HG03060 (cell line): ENCODE measurements around the gene SYNCRIP.
"Not testable (repeated sequence)": the region's sequence is repeated elsewhere in the genome, so short reads cannot be mapped to it uniquely, and the experiment has no call there.

Experiments
- ATAC-seq: cut with Tn5 transposase; IDR thresholded peaks from one replicate; pipeline ENCODE4 v1.9.1; 2021; ENCODE audit warnings: low read depth, moderate number of reproducible peaks; ENCODE audit not compliant: unreplicated experiment

Gene SYNCRIP

GRCh38 chr6:85672050-85672449 is 29.4 kb upstream of the SYNCRIP start:
- ATAC-seq = no peak

GRCh38 chr6:85670573-85670972 is 27.9 kb upstream of the SYNCRIP start:
- ATAC-seq = no peak

- peak; percentile 96 for ATAC-seq
Measured at GRCh38 chr6:85669735-85670194, 27.1 kb upstream of the SYNCRIP start.

GRCh38 chr6:85662251-85662650 is 19.6 kb upstream of the SYNCRIP start:
- no peak for ATAC-seq

GRCh38 chr6:85660181-85660611 is 17.5 kb upstream of the SYNCRIP start:
- ATAC-seq = no peak

GRCh38 chr6:85650606-85651005 is 7.9 kb upstream of the SYNCRIP start:
- ATAC-seq = no peak

GRCh38 chr6:85644279-85644762 is 1.6 kb upstream of the SYNCRIP start:
- no peak for ATAC-seq

- ATAC-seq = peak; percentile 59
Measured at GRCh38 chr6:85643537-85644278, 1.0 kb upstream of the SYNCRIP start.

GRCh38 chr6:85641897-85642773 is 551 bp downstream of the SYNCRIP start:
- ATAC-seq = no peak

GRCh38 chr6:85641522-85641896 is 1.2 kb downstream of the SYNCRIP start:
- ATAC-seq = no peak

- ATAC-seq = no peak
Measured at GRCh38 chr6:85640821-85641220, 1.9 kb downstream of the SYNCRIP start.

GRCh38 chr6:85637579-85637978 is 5.1 kb downstream of the SYNCRIP start:
- no peak for ATAC-seq

GRCh38 chr6:85632164-85632942 is 10.3 kb downstream of the SYNCRIP start:
- ATAC-seq = no peak

GRCh38 chr6:85631117-85631516 is 11.6 kb downstream of the SYNCRIP start:
- not testable (repeated sequence) for ATAC-seq

GRCh38 chr6:85628353-85628752 is 14.3 kb downstream of the SYNCRIP start:
- ATAC-seq = no peak

GRCh38 chr6:85620308-85620707 is 22.4 kb downstream of the SYNCRIP start:
- ATAC-seq = no peak

GRCh38 chr6:85614780-85615179 is 27.9 kb downstream of the SYNCRIP start:
- no peak for ATAC-seq

- no peak for ATAC-seq
Measured at GRCh38 chr6:85612690-85613474, 29.8 kb downstream of the SYNCRIP start.

GRCh38 chr6:85610182-85610895 is 32.3 kb downstream of the SYNCRIP start:
- no peak for ATAC-seq
